Smooth muscle cell of trachea (primary cell): ENCODE data around the gene FAM216B. TPM values are rescaled to one million over a fixed set of nuclear protein-coding genes. Genes with fewer than 3 reads are reported as not detected.

Experiments used
- total RNA-seq: library from RNA; depleted of rRNA; stranded (reverse); fragments of >200 nt; gene quantifications from 2 replicates; pipeline ENCODE4 v1.2.1, GENCODE V29; 2014

The FAM216B gene
- not detected in 2 replicates for total RNA-seq

DNA sequence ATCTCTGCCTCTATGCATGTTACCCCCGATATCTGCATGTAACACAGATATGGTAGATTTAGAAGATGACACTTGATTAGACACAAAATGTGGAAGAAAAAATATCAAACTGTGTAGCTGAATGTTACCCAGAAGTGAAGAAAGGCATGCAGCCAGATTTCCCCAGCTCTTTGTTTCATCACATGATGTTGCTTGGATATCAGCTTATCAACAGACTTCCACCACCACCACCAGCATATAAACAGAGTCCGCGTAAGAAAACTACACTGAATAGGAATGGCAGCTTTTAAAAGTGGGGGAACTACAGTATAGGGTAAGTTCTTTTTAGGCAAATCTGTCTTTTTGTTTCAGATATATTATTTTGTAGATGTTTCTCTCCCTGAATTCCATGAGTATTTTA is at the start of gene FAM216B:
TSS of gene FAM216B (plus strand) at position 233 of the 400 bp plus-strand sequence. CDS start 2,484 bp downstream, outside the sequence.

Other genes starting within 250 kb of the FAM216B start
- gene TNFSF11, start 207.4 kb upstream of the FAM216B start, total RNA-seq, result not detected in 2 replicates
- gene EPSTI1, start 210.7 kb downstream of the FAM216B start, total RNA-seq, result 3.8 and 8.1 TPM in 2 replicates
- gene DNAJC15, start 242.0 kb downstream of the FAM216B start, total RNA-seq, result 16.4 and 18.5 TPM in 2 replicates